ENCODE data around the gene CKB.

The CKB gene

DNA sequence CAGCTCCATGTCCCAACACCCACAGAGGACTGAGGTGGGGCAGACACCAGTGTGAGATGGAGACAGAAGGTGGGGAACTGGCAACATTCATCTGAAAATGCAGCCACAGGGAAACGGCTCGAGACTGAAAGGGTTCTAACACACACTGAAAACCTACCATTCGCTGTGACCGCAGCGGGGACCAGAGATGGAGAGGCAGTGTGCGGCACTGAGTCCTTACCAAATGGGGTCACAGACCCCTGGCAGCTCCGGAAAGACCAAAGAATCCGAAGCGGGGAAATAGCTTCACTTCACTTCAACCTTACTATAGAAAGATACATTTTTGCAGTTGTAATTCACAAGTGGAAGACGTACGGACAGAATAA is 30.2 kb upstream of the CKB start:
- H3K9me3 Mint-ChIP-seq: no peaks in the 10 kb centered on the region
- H3K4me1 Mint-ChIP-seq: peaks cover 25% of the 10 kb centered on the region
- H3K36me3 Mint-ChIP-seq: peaks cover 9% of the 10 kb centered on the region
- H3K27ac Mint-ChIP-seq: no peak overlapping the region
- no peak overlapping the region for H3K4me3 Mint-ChIP-seq
- no peak for ATAC-seq
- H3K27me3 Mint-ChIP-seq: no peaks in the 10 kb centered on the region

DNA sequence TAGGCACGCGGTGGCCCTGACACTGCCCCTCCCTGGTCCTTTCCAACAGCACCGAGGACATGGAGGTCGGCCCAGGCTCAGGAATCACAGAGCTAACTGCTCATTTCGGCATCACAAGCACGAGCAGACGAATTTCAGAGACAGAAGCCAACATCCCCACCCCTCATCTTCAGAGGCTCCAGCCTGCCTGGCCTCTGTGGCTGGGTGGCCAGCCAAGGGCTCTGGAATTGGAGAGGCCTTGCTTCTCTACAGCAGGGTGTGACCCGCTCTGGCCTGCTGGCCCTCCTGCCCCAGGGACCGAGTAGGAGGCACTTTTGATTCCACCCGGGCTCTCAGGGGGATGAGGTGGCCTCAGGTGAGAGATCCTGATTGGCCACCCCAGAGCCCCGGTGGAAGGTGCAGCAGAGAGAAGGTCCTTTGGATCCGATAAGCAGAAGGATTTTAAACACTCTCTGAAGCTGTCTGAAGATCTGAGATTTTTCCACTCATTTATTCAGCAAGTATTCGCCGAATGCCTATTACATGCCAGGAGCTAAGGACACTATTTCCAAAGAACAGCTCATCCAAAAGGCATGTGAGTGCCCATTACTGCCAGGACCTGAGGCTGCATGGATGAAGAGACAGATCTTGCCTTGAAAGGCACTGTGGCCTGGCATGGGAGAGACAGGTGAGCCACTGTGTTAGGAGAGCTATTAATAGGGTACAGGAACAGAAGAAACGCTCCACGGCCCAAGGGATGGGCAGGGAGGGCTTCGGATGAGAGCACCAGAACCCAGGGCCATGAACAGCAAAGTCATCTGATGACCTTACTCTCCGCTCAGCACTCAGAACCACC is 29.6 kb upstream of the CKB start:
- ATAC-seq: no peak
- no peaks in the 10 kb centered on the region for H3K9me3 Mint-ChIP-seq
- H3K27ac Mint-ChIP-seq: no peak overlapping the region
- no peak overlapping the region for H3K4me3 Mint-ChIP-seq
- H3K4me1 Mint-ChIP-seq: peaks cover 25% of the 10 kb centered on the region
- no peaks in the 10 kb centered on the region for H3K27me3 Mint-ChIP-seq
- peaks cover 9% of the 10 kb centered on the region for H3K36me3 Mint-ChIP-seq

DNA sequence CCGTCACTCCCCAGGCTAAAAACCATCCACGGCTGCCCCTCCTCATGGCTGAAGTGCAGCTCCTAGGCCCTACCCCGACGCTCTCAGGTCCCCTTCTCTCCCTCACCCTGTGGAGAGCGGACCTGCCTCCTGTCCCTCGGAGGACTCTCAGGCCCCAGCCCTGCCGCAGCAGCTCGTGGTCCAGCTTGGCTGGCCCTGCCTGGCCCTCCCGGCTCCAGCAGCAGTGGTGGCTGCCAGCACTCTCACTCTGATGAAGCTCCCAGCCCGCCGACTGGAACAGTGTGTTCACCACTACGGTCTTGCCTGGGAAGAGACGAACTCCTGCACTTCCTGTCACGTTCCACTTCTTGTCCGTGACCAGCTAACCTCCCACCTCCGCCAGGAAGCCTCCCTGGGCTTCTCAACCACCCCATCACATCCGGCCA is 28.7 kb upstream of the CKB start:
- no peak for ATAC-seq
- no peak overlapping the region for H3K4me3 Mint-ChIP-seq
- no peaks in the 10 kb centered on the region for H3K9me3 Mint-ChIP-seq
- peaks cover 31% of the 10 kb centered on the region for H3K4me1 Mint-ChIP-seq
- peaks cover 9% of the 10 kb centered on the region for H3K36me3 Mint-ChIP-seq
- no peaks in the 10 kb centered on the region for H3K27me3 Mint-ChIP-seq
- no peak overlapping the region for H3K27ac Mint-ChIP-seq

DNA sequence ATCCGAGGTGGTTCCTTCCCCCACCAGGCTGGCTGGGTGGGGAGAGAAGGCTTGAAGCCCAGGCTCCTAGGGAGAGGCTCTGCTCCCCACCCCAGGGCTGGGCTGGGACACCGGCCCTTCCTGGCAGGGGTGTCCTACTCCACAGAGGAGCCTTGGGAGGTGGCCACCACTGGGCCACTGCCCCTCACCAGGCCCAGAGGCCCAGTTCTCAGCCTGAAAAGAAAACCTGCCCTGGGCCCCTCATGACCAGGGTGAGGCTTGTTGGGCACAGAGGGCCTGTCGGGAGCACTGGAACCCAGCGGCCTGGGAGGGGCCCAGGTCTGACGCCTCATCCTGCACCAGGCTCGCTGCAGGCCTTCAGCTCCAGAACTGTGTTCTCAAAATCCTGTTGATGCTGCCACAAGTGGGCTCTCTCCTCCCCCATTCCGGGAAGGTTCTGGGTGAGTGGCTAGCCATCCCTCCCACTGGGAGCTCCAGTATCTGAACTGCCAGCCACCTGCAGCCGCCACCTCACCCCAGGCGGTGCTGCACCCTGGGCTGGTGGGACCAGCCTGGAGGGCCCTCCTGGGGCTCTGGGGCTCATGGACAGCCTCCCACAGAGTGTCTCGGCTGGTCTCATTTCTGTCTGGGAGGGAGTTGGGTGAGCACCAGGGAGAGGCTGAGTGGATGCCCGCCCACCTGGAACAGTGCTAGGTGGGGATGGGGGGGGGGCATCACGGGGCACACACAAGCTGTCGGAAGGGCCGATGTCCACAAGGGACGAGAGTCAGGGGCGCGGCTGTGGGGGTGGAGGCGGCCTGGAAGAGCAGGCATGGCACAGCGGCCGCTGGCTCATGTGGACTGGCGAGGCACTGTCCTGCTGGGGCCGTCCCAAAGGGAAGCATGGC is 28.1 kb upstream of the CKB start:
- Mint-ChIP-seq H3K9me3 (no peaks in the 10 kb centered on the region), H3K27ac (no peak overlapping the region), H3K4me3 (no peak overlapping the region), H3K4me1 (peaks cover 30% of the 10 kb centered on the region), H3K27me3 (no peaks in the 10 kb centered on the region), H3K36me3 (peaks cover 9% of the 10 kb centered on the region)
- ATAC-seq: no peak

DNA sequence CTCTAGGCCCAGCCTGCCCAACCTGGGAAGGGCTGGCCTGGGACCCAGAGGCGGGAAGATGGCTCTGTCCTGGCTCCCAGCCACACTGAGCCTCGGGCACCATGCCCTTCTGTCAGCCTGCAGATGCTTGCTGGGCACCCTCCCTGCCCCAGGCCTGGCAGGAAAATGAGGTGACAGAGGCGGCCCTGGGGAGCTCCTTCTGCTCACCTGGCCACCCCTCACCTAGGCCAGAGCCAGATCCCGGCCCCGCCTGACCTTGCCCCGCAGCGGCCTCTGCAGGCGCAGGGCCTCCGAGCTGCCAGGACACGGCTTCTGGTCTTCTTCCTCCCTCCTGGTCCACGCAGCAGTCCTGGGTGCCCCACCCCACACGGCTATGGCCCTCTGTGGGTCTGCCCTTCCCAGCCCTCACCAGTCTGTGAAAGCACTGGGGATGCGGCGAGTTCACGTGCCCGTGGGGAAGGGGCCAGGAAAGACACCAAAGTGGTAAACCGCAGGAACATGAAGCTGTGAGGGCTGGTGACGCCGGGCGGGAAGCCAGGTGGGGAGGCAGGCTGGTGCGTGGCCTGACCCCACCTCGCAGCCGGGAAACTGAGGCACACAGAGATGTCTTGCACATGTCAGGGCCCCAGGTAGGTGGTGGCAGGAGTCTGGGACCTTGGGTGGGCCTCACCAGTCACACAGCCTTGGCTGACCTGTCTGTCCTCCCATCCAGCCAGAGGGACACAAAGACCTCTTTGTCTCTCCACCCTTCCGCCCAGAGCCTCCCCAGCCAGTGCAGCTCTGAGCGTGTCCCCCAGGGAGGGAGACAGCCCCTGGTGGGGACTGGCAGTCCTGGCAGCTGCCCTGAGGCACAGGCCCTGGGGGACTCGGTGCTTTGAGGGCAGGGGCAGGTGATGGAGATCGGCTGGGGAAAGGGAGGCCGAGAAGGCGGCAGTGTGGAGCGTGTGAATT is 27.0 kb upstream of the CKB start:
- Mint-ChIP-seq H3K4me3 (no peak overlapping the region), H3K9me3 (no peaks in the 10 kb centered on the region), H3K27me3 (no peaks in the 10 kb centered on the region), H3K27ac (no peak overlapping the region), H3K4me1 (peaks cover 25% of the 10 kb centered on the region), H3K36me3 (peaks cover 9% of the 10 kb centered on the region)
- no peak for ATAC-seq

GRCh38 chr14:103548463-103549351 is 26.1 kb upstream of the CKB start:
- H3K4me1 Mint-ChIP-seq: peaks cover 25% of the 10 kb centered on the region
- peaks cover 9% of the 10 kb centered on the region for H3K36me3 Mint-ChIP-seq
- H3K27me3 Mint-ChIP-seq: no peaks in the 10 kb centered on the region
- H3K27ac Mint-ChIP-seq: no peak overlapping the region
- no peak for ATAC-seq
- H3K9me3 Mint-ChIP-seq: no peaks in the 10 kb centered on the region
- H3K4me3 Mint-ChIP-seq: no peak overlapping the region

GRCh38 chr14:103547941-103548462 is 25.4 kb upstream of the CKB start:
- peaks cover 9% of the 10 kb centered on the region for H3K36me3 Mint-ChIP-seq
- no peaks in the 10 kb centered on the region for H3K27me3 Mint-ChIP-seq
- peaks cover 25% of the 10 kb centered on the region for H3K4me1 Mint-ChIP-seq
- H3K9me3 Mint-ChIP-seq: no peaks in the 10 kb centered on the region
- H3K27ac Mint-ChIP-seq: no peak overlapping the region
- ATAC-seq: no peak
- no peak overlapping the region for H3K4me3 Mint-ChIP-seq

DNA sequence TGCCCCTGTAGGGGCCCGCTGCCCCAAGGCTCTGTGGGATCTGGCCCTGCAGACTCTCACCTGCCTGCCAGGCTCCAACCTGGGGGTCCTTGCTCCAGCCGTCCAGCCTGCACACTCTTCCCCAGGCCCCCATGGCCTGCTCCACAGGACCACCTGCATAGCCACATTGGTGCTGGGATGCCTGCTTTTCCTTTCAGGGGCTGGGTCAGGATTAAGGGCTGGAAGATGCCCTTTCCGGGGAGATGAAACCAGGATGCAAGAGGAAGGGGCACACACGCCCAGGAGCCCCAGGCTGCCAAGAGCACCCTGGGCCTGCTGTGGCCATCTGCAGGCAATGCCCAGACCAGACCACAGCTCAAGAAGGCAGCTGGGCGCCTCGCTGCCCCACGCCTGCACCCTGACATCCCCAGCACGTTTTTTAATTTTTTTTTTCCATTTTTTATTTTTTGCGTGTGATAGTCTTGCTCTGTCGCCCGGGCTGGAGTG is 24.9 kb upstream of the CKB start:
- no peak overlapping the region for H3K4me3 Mint-ChIP-seq
- peaks cover 4% of the 10 kb centered on the region for H3K36me3 Mint-ChIP-seq
- no peak for ATAC-seq
- H3K27ac Mint-ChIP-seq: no peak overlapping the region
- H3K27me3 Mint-ChIP-seq: no peaks in the 10 kb centered on the region
- peaks cover 25% of the 10 kb centered on the region for H3K4me1 Mint-ChIP-seq
- no peaks in the 10 kb centered on the region for H3K9me3 Mint-ChIP-seq

GRCh38 chr14:103546652-103547454 is 24.2 kb upstream of the CKB start:
- peak; percentile 74 for ATAC-seq
- Mint-ChIP-seq H3K4me3 (no peak overlapping the region), H3K4me1 (peaks cover 24% of the 10 kb centered on the region), H3K27ac (no peak overlapping the region), H3K9me3 (no peaks in the 10 kb centered on the region), H3K36me3 (no peaks in the 10 kb centered on the region), H3K27me3 (peaks cover 6% of the 10 kb centered on the region)

DNA sequence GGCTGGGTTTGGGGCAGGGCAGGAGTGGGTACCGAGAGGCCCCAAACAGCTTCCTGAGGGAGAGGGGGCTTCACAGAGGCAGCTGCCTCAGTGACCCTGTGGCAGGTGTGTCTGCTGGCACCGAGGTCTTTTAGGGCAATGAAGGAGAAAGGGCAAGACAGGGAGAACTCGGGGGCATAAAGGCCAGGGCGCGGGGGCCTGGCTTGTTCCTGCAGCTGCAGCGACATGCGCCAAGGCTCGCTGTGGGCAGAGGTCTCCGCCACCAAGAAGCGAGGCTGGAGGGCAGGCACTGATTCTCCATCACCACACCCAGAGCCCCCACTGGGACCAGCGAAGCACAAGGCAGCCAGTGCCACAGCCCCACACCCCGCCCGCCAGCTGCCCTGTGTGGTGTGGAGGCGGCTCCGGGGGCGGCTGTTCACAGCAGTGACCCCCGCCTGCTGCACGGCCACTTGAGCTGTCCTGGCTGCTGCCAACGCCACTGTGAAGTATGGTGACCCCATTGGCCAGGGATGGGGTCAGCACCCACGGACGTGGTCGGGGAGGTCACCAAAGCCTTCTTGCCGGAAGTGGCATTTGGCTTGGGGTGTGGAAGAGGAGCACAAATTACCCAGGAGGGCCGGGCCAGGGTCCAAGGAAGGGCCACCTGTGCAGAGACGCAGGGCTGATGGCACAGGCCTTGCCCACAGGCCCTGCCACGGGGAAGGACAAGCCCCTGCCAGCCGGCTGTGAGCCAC is 23.5 kb upstream of the CKB start:
- Mint-ChIP-seq H3K4me3 (no peak overlapping the region), H3K27me3 (peaks cover 12% of the 10 kb centered on the region), H3K36me3 (no peaks in the 10 kb centered on the region), H3K9me3 (no peaks in the 10 kb centered on the region), H3K4me1 (peaks cover 19% of the 10 kb centered on the region), H3K27ac (no peak overlapping the region)
- no peak for ATAC-seq

GRCh38 chr14:103545219-103545914 is 22.7 kb upstream of the CKB start:
- Mint-ChIP-seq H3K27ac (no peak overlapping the region), H3K36me3 (no peaks in the 10 kb centered on the region), H3K27me3 (peaks cover 12% of the 10 kb centered on the region), H3K4me3 (no peak overlapping the region), H3K9me3 (no peaks in the 10 kb centered on the region), H3K4me1 (peaks cover 19% of the 10 kb centered on the region)
- ATAC-seq: no peak

Data from stimulated activated memory B cell treated with anti-CD40 and anti-IgM and Interleukin-4, amounts not matched to agents 10 μg/mL and 1 μg/mL and 100 μg/mL, for 72 hours (primary cell).